Kidney (tissue), 14 donors: ENCODE results near the gene SPESP1. TPM values are rescaled to one million over a fixed set of nuclear protein-coding genes. Genes with fewer than 3 reads are reported as not detected.

Experiments used
- DNase-seq, 5 donors: peaks; one replicate each; pipeline ENCODE4 v3.0.0-alpha.2; 2013 to 2020
- FAIRE-seq: peaks from 2 replicates; lab custom pipeline; 2012; peaks lifted over from hg19 to GRCh38; lab: Jason Lieb, UNC
- H3K27ac ChIP-seq, 2 donors: one replicate each; pipeline ENCODE4 v1.7.0; 2013; ENCODE audit warnings: low read depth in 2 of 2, low read length in 2 of 2, inconsistent platforms in 1 of 2
- H3K27me3 ChIP-seq: one replicate; pipeline ENCODE4 v1.7.1; 2013; ENCODE audit warnings: low read length, inconsistent platforms; ENCODE audit not compliant: control insufficient read depth, insufficient read depth
- H3K36me3 ChIP-seq, 3 donors: one replicate each; pipeline versions ENCODE4 v1.7.0 to v1.7.1; 2013; ENCODE audit warnings: low read length in 3 of 3, control low read depth in 1 of 3, inconsistent platforms in 1 of 3; ENCODE audit not compliant: insufficient read depth in 3 of 3, control insufficient read depth in 2 of 3
- H3K4me1 ChIP-seq, 3 donors: one replicate each; pipeline versions ENCODE4 v1.7.0 to v1.7.1; 2013; ENCODE audit warnings: low read length in 3 of 3, inconsistent platforms in 1 of 3, low read depth in 1 of 3; ENCODE audit not compliant: control insufficient read depth in 2 of 3, insufficient read depth in 2 of 3
- H3K4me3 ChIP-seq, 3 donors: one replicate each; pipeline versions ENCODE4 v1.7.0 to v1.8.1; 2013; ENCODE audit warnings: low read length in 3 of 3, control low read depth in 1 of 3, inconsistent platforms in 1 of 3
- H3K9ac ChIP-seq, 3 donors: one replicate each; pipeline versions ENCODE4 v1.7.0 to v1.7.1; 2013; ENCODE audit warnings: low read length in 3 of 3, control low read depth in 1 of 3, inconsistent platforms in 1 of 3
- H3K9me3 ChIP-seq, 3 donors: one replicate each; pipeline versions ENCODE4 v1.7.0 to v1.7.1; 2013; ENCODE audit warnings: low read length in 3 of 3, control low read depth in 1 of 3, inconsistent platforms in 1 of 3; ENCODE audit not compliant: control insufficient read depth in 2 of 3, insufficient read depth in 1 of 3
- CTCF ChIP-seq: IDR thresholded peaks from 3 replicates; pipeline ENCODE4 v1.5.1; 2012; ENCODE audit warnings: mild to moderate bottlenecking, moderate library complexity, borderline replicate concordance; ENCODE audit not compliant: insufficient read depth; ENCODE audit errors: extremely low read depth
- intact Hi-C: fragments of 100-400 bp; cut with DNase I; formaldehyde crosslinking; loops from one replicate; pipeline ENCODE4 v1.11.1; 2022
- polyA plus RNA-seq: library from polyadenylated mRNA; stranded (reverse); fragments of 350-450 nt; fragmentation: Illumina TruSeq; extraction: RNeasy Lipid Tissue Mini Kit (QIAGEN cat#74804); gene quantifications from one replicate; pipeline ENCODE4 v1.2.3, GENCODE V29; 2014; ENCODE audit warnings: low read depth, low replicate concordance; ENCODE audit not compliant: insufficient read depth
- total RNA-seq: library from RNA; stranded (reverse); fragmentation: NEBNext Ultra II Directional; extraction: Animal tissue kit (Norgen Biotek cat#: 25700); gene quantifications from one replicate; pipeline ENCODE4 v1.2.1, GENCODE V29; 2021
- donor health status: control.
- donor health status: control.
- donor health status: control.
- donor health status: control.
- donor health status: control.
- donor health status: DM: yes; HTN: yes; CAD: no.
- donor health status: Normal renal cell carcinoma (clear cell type).

SPESP1 gene
- total and polyA plus RNA-seq, 2 donors from 2014 or later: 3.7 to 4.1 TPM

- Histone ChIP-seq H3K9ac (no peak overlapping the region), H3K4me1 (no peaks in the 10 kb centered on the region), H3K27ac (no peak overlapping the region), H3K27me3 (no peaks in the 10 kb centered on the region), H3K36me3 (no peaks in the 10 kb centered on the region), H3K4me3 (no peak overlapping the region), H3K9me3 (no peaks in the 10 kb centered on the region)
- no peak for TF ChIP-seq CTCF
- FAIRE-seq: no peak
- intact Hi-C loops: no loop called here
- DNase-seq: peak in 3 of 5 donors; percentile 37 to 76 (median 52)
These were observed 61.4 kb downstream of the SPESP1 start for GRCh38 chr15:68991723-68992122.

- no peak for TF ChIP-seq CTCF
- Histone ChIP-seq H3K36me3 (no peaks in the 10 kb centered on the region), H3K27me3 (no peaks in the 10 kb centered on the region), H3K27ac (no peak overlapping the region), H3K4me1 (no peaks in the 10 kb centered on the region), H3K4me3 (no peak overlapping the region), H3K9ac (no peak overlapping the region), H3K9me3 (no peaks in the 10 kb centered on the region)
- no peak for FAIRE-seq
- intact Hi-C loops: no loop called here
- DNase-seq: no peak
These were observed 62.4 kb downstream of the SPESP1 start for GRCh38 chr15:68992696-68993095.

- Histone ChIP-seq H3K9me3 (no peaks in the 10 kb centered on the region), H3K4me3 (no peak overlapping the region), H3K4me1 (no peaks in the 10 kb centered on the region), H3K27me3 (no peaks in the 10 kb centered on the region), H3K36me3 (no peaks in the 10 kb centered on the region), H3K9ac (no peak overlapping the region), H3K27ac (no peak overlapping the region)
- DNase-seq (no peak), FAIRE-seq (no peak)
- intact Hi-C loops: no loop called here
- TF ChIP-seq CTCF: no peak
These were observed 63.0 kb downstream of the SPESP1 start for GRCh38 chr15:68993276-68993675.

GRCh38 chr15:68994149-68994548 is 63.8 kb downstream of the SPESP1 start:
- FAIRE-seq (no peak), DNase-seq (no peak)
- intact Hi-C loops: no loop called here
- no peak overlapping the region for H3K9ac ChIP-seq
- no peak overlapping the region for H3K27ac ChIP-seq
- TF ChIP-seq CTCF: no peak
- no peaks in the 10 kb centered on the region for H3K36me3 ChIP-seq
- H3K4me1 ChIP-seq: no peaks in the 10 kb centered on the region
- H3K27me3 ChIP-seq: no peaks in the 10 kb centered on the region
- H3K9me3 ChIP-seq: no peaks in the 10 kb centered on the region
- H3K4me3 ChIP-seq: no peak overlapping the region
